Stimulated activated CD4-positive, alpha-beta T cell treated with anti-CD3 and anti-CD28 coated beads, Interleukin-15, amount 100 ng/mL, for 48 hours (primary cell): Measurements from ENCODE around the gene C1QTNF2.
"Not testable (repeated sequence)": the region's sequence is repeated elsewhere in the genome, so short reads cannot be mapped to it uniquely, and the experiment has no call there.

Experiments
- DNase-seq, 2 donors: peaks; one replicate each; pipeline ENCODE4 v3.0.0-alpha.2; 2020; ENCODE audit warnings: low read depth in 2 of 2

The C1QTNF2 gene

GRCh38 chr5:160341309-160341870, 29.0 kb downstream of the C1QTNF2 start:
- DNase-seq, result no peak

- DNase-seq, result not testable (repeated sequence)
These were observed 29.9 kb downstream of the C1QTNF2 start for GRCh38 chr5:160340513-160340912.

- DNase-seq, result no peak
These were observed 30.9 kb downstream of the C1QTNF2 start for GRCh38 chr5:160339406-160340130.

- not testable (repeated sequence) for DNase-seq
These were observed 35.7 kb downstream of the C1QTNF2 start for GRCh38 chr5:160334716-160335115.

- no peak for DNase-seq
These were observed 36.7 kb downstream of the C1QTNF2 start for GRCh38 chr5:160333721-160334120.

GRCh38 chr5:160330212-160330611, 40.2 kb downstream of the C1QTNF2 start:
- DNase-seq, result no peak

- DNase-seq, result no peak
These were observed 42.6 kb downstream of the C1QTNF2 start for GRCh38 chr5:160327818-160328217.

GRCh38 chr5:160326981-160327380, 43.4 kb downstream of the C1QTNF2 start:
- no peak for DNase-seq

GRCh38 chr5:160325716-160326115, 44.7 kb downstream of the C1QTNF2 start:
- no peak for DNase-seq

- no peak for DNase-seq
These were observed 45.5 kb downstream of the C1QTNF2 start for GRCh38 chr5:160324886-160325285.

GRCh38 chr5:160318409-160318808, 52.0 kb downstream of the C1QTNF2 start:
- DNase-seq, result no peak

GRCh38 chr5:160317434-160317833, 53.0 kb downstream of the C1QTNF2 start:
- no peak for DNase-seq

GRCh38 chr5:160315968-160316367, 54.5 kb downstream of the C1QTNF2 start:
- DNase-seq, result no peak

- DNase-seq, result no peak
These were observed 57.3 kb downstream of the C1QTNF2 start for GRCh38 chr5:160312960-160313727.

- no peak for DNase-seq
These were observed 58.1 kb downstream of the C1QTNF2 start, which contains the start of gene CCNJL for GRCh38 chr5:160312134-160312959. Gene CCNJL (minus strand): TSS chr5:160312564. CDS start chr5:160311923, 641 bp downstream.

GRCh38 chr5:160311491-160312133, 58.8 kb downstream of the C1QTNF2 start:
- DNase-seq, result no peak

GRCh38 chr5:160310552-160311295, 59.7 kb downstream of the C1QTNF2 start:
- DNase-seq, result no peak

- no peak for DNase-seq
These were observed 60.3 kb downstream of the C1QTNF2 start for GRCh38 chr5:160310140-160310539.

- DNase-seq, result no peak
These were observed 63.7 kb downstream of the C1QTNF2 start for GRCh38 chr5:160306696-160307095.

GRCh38 chr5:160305319-160305718, 65.1 kb downstream of the C1QTNF2 start:
- no peak for DNase-seq

- DNase-seq, result no peak
These were observed 66.7 kb downstream of the C1QTNF2 start for GRCh38 chr5:160303690-160304089.
